Uterus (tissue), 2 donors: ENCODE measurements around the gene STIM2.

Experiments used
- CTCF ChIP-seq, 4 experiments: fragments of 200-600 bp in 2 of 4; fragments of 450-650 bp in 2 of 4; sonication (generic) in 2 of 4; IDR thresholded peaks; one replicate each; pipeline ENCODE4 v1.5.1; 2016 to 2019; ENCODE audit warnings: antibody characterized with exemption in 4 of 4, mild to moderate bottlenecking in 2 of 4, moderate library complexity in 1 of 4
- POLR2A ChIP-seq, 2 donors: fragments of 450-650 bp; IDR thresholded peaks; one replicate each; pipeline ENCODE4 v1.6.1; 2016; ENCODE audit warnings: antibody characterized with exemption in 2 of 2, mild to moderate bottlenecking in 1 of 2, moderate library complexity in 1 of 2

GRCh38 chr4:27057662-27058061, 197.0 kb downstream of the STIM2 start:
- TF ChIP-seq CTCF (IDR thresholded peaks at IDR 0.05) (no peak), POLR2A (IDR thresholded peaks at IDR 0.05) (no peak)
